Naive thymus-derived CD8-positive, alpha-beta T cell (primary cell): Measurements from ENCODE around the gene NDST4. TPM values are rescaled to one million over a fixed set of nuclear protein-coding genes. Genes with fewer than 3 reads are reported as not detected.
"Not testable (repeated sequence)": the region's sequence is repeated elsewhere in the genome, so short reads cannot be mapped to it uniquely, and the experiment has no call there.

Experiments used
- ATAC-seq, 2 donors: fragments of 150-1000 bp; cut with Tn5 transposase in 1 of 2; sonication (Bioruptor Pico), chemical (Tn5 transposase) in 1 of 2; 1 replicate in 1 of 2; 2 replicates in 1 of 2; pipeline ENCODE4 v1.10.0; 2021; ENCODE audit warnings: mild to moderate bottlenecking in 2 of 2, moderate library complexity in 2 of 2
- POLR2A ChIA-PET: fragments of 350-600 bp; sonication (Branson Sonifier 250); formaldehyde crosslinking; loops from one replicate; lab custom pipeline; 2021; ENCODE audit warnings: antibody characterized with exemption; lab: Charles Lee
- DNase-seq, 10 donors: peaks; one replicate each; pipeline versions ENCODE4 v3.0.0 to v3.0.0-alpha.2; 2020 to 2022
- H3K27ac Mint-ChIP-seq, 10 donors: one replicate each; pipeline ENCODE4 v1.8.0; 2020 to 2022; ENCODE audit warnings: mild to moderate bottlenecking in 10 of 10, mixed read lengths in 10 of 10, moderate library complexity in 4 of 10, inconsistent platforms in 1 of 10
- H3K27me3 Mint-ChIP-seq, 5 donors: one replicate each; pipeline ENCODE4 v1.8.0; 2021 to 2022; ENCODE audit warnings: mixed read lengths in 5 of 5
- H3K36me3 Mint-ChIP-seq, 3 donors: one replicate each; pipeline ENCODE4 v1.8.0; 2020 to 2022; ENCODE audit warnings: mixed read lengths in 3 of 3, mild to moderate bottlenecking in 2 of 3, inconsistent platforms in 1 of 3
- H3K4me1 Mint-ChIP-seq, 4 donors: one replicate each; pipeline ENCODE4 v1.8.0; 2021 to 2022; ENCODE audit warnings: mixed read lengths in 4 of 4
- H3K4me3 Mint-ChIP-seq, 10 donors: one replicate each; pipeline ENCODE4 v1.8.0; 2020 to 2022; ENCODE audit warnings: mild to moderate bottlenecking in 10 of 10, mixed read lengths in 10 of 10, moderate library complexity in 6 of 10, inconsistent platforms in 1 of 10
- H3K9me3 Mint-ChIP-seq, 9 donors: one replicate each; pipeline ENCODE4 v1.8.0; 2020 to 2022; ENCODE audit warnings: mixed read lengths in 9 of 9, mild to moderate bottlenecking in 3 of 9, inconsistent platforms in 1 of 9, moderate library complexity in 1 of 9
- polyA plus RNA-seq, 3 donors: library from polyadenylated mRNA; unstranded; fragments of 300-500 nt; fragmentation: Illumina TruSeq; gene quantifications; one replicate each; pipeline ENCODE4 v1.2.3, GENCODE V29; 2021
- total RNA-seq, 8 experiments: library from RNA in 2 of 8; stranded (reverse) in 2 of 8; gene quantifications; one replicate each; pipeline ENCODE4 v1.2.3 and lab custom pipeline; 2021 to 2026

The NDST4 gene
- total and polyA plus RNA-seq, 5 experiments from 2014 or later = not detected

DNA sequence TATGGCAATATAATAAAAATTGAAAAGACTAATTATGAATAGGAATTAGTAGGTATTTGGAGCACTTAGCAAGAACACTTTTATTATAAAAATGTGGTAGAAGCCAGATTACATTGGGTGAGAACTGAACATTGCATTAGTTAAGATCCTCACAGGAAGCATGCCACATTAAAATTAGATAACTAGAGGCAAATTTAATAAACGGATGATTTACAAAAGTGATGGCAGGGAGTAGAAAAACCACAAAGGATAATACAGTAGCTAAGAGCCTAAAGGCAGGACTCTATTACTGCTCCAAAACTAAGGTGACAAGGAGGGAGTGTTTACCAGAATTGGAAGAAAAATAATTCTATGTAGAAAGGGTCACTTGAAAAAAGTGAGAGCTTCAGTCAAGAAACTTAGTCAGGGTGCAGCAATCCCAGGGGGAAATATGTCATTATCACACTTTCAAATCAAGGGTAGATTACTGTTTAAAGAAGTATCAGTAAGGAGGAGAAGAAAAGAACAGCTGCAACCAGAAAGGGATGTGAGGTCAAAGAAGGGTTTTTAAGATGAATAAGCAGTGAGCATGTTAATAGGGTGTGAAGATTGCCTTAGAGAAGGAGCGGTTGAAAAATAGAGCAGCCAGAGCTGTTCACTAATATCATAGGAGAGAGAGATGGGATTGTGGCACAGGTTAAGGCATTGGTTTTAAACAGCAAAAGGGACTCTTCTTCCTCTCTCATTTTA, 84.6 kb downstream of the NDST4 start:
- no peak overlapping the region for H3K4me3 Mint-ChIP-seq
- ATAC-seq (no peak), DNase-seq (no peak)
- H3K27me3 Mint-ChIP-seq = no peaks in the 10 kb centered on the region
- H3K9me3 Mint-ChIP-seq = peaks cover 0 to 8% (median 0%) of the 10 kb centered on the region in 9 donors
- POLR2A ChIA-PET = no interaction called here
- no peak overlapping the region for H3K27ac Mint-ChIP-seq
- H3K4me1 Mint-ChIP-seq = no peaks in the 10 kb centered on the region
- H3K36me3 Mint-ChIP-seq = no peaks in the 10 kb centered on the region

DNA sequence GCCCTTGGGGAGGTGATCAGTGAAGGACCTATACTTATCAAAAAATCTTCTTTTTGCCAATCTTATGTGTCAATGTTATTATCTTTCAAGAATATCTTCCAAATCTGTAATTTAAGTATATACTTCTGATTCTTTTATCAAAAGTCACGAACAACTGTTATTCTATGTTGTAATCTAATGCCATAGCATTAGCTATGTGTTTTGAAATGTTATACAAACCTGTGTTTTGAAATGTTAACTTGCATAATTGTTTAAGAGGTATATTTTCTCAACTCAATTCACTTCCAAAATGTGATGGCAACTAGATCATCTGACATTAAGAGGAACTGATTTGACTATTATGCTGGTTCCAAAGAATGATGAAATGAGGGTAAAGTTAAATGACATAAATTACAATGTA, 113.5 kb downstream of the NDST4 start:
- peaks cover 0 to 3% (median 0%) of the 10 kb centered on the region in 9 donors for H3K9me3 Mint-ChIP-seq
- no peaks in the 10 kb centered on the region for H3K4me1 Mint-ChIP-seq
- DNase-seq (no peak), ATAC-seq (no peak)
- H3K36me3 Mint-ChIP-seq = no peaks in the 10 kb centered on the region
- H3K27me3 Mint-ChIP-seq = no peaks in the 10 kb centered on the region
- H3K27ac Mint-ChIP-seq = no peak overlapping the region
- no peak overlapping the region for H3K4me3 Mint-ChIP-seq
- POLR2A ChIA-PET = no interaction called here

DNA sequence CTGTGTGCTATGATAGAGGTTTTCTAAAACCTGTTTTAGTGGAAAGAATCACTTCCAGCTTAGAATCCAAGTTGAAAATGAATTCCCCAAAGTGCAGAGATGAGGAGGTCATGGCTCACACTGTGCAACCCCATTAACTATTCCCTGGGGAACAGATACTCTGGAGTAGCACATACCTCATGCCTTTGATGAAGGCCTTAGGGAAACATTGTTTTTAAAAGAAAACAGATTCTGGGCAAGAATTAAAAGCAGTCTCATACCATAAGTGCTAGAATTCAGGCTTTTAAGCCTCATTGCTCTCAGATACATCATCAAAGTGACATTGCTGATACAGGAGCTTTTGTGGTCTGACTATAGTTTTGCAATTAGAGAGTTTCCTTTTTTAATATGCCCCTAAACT, 115.1 kb downstream of the NDST4 start:
- POLR2A ChIA-PET = no interaction called here
- Mint-ChIP-seq H3K4me1 (no peaks in the 10 kb centered on the region), H3K27me3 (no peaks in the 10 kb centered on the region), H3K36me3 (no peaks in the 10 kb centered on the region), H3K27ac (no peak overlapping the region), H3K4me3 (no peak overlapping the region), H3K9me3 (peaks cover 0 to 3% (median 0%) of the 10 kb centered on the region in 9 donors)
- DNase-seq (no peak), ATAC-seq (no peak)

DNA sequence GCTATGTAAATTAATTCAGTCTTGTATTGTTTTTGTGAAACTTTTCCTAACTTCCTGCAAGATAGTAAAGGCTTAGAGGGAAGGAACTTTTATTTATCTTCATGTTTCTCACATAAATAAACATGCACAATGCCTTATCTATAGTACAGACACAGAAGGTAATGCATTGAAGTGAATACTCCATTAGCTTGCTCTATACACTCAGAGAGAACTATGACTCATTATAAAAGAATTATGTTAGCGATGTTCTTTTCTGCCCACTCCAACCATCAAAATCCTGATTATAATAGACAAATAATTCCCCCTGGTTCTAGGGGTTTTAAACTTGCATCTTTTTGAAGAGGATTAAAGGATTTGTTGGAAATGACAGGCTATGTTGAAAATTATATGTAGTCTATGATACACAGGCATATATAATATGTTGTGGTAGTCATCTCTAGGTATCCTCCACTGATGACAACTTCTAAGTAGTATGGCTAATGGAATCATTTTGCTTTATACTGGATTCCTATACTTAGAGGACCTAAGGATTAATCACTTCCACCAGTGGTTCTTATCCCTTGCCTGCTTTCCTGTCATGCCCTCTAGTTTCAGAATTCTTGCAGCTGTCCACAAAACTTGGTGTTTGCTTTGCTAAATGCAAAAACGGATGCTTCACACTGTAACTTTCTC, 115.7 kb downstream of the NDST4 start:
- Mint-ChIP-seq H3K27me3 (no peaks in the 10 kb centered on the region), H3K4me3 (no peak overlapping the region), H3K4me1 (no peaks in the 10 kb centered on the region), H3K36me3 (no peaks in the 10 kb centered on the region), H3K27ac (no peak overlapping the region), H3K9me3 (no peaks in the 10 kb centered on the region)
- POLR2A ChIA-PET = no interaction called here
- ATAC-seq (no peak), DNase-seq (no peak)

DNA sequence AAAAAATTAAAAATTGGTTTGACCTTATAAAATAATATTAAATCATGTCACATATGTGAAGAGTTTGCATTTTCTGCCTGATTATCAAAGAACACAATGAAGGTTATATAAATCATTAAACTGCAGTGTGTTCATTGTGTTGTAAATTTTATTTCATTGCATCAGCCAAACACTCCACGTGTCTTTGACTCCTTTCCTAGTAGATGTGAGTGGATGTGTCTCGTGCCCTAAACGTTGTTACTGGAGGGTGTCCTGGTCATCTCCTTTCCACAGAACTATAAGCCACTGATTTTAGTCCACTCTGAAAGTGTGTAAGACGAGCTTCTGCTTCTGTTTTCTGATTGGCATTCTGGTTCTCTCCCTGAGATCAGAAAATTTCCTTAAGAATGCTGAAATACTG, 127.3 kb downstream of the NDST4 start:
- Mint-ChIP-seq H3K4me1 (no peaks in the 10 kb centered on the region), H3K27me3 (no peaks in the 10 kb centered on the region), H3K27ac (no peak overlapping the region), H3K9me3 (peaks cover 0 to 13% (median 0%) of the 10 kb centered on the region in 9 donors), H3K4me3 (no peak overlapping the region), H3K36me3 (no peaks in the 10 kb centered on the region)
- POLR2A ChIA-PET = no interaction called here
- DNase-seq (no peak), ATAC-seq (no peak)

DNA sequence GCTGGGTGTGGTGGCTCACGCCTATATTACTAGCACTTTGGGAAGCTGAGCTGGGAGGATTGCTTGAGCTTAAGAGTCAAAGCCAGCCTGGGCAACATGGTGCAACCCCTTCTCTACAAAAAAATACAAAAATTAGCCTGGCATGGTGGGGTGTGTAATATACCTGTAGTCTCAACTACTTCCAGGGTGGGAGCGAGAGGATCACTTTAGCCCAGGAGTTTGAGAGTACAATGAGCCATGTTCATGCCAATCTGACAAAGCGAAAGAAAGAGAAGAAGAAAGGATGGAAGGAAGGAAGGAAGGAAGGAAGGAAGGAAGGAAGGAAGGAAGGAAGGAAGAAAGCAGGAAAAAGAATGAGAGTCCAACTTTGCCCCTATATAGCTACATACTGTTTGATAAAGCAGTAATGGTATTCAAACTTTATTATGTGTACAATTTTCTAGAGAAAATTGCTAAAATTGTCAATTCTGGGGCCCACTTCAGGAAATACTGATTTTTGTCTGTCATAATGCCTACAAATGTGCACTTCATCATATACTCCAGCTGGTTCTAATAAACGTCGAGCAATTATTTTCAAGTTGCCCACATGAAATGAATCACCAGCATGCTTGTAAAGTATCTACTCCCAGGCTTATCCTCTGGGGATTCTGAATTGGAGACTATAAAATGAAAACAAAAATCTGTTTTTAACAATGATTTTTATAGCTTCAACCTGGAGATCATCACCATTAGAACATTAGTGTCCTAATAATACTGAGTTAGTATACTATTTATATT, 132.3 kb downstream of the NDST4 start:
- peaks cover 0 to 17% (median 1%) of the 10 kb centered on the region in 9 donors for H3K9me3 Mint-ChIP-seq
- POLR2A ChIA-PET = no interaction called here

DNA sequence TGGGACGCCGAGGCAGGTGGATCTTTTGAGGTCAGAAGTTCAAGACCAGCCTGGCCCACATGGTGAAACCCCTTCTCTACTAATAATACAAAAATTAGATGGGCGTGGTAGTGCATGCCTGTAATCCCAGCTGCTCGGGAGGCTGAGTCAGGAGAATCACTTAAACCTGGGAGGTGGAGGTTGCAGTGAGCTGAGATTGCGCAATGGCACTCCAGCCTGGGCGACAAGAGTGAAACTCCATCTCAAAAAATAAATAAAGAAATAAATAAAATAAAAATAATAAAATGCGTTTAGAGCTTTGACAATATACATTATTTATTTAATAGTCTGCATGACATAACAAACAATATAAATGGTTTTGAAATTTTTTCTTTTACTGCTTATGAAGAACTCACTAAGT, 133.0 kb downstream of the NDST4 start:
- H3K27me3 Mint-ChIP-seq, DNase-seq, ATAC-seq, H3K27ac Mint-ChIP-seq, H3K36me3 Mint-ChIP-seq, H3K4me3 Mint-ChIP-seq, H3K4me1 Mint-ChIP-seq, POLR2A ChIA-PET: not testable (repeated sequence)
- peaks cover 0 to 17% (median 1%) of the 10 kb centered on the region in 9 donors for H3K9me3 Mint-ChIP-seq

More for the DNA sequence above, 132.3 kb downstream of the NDST4 start:
- Mint-ChIP-seq H3K4me1 (no peaks in the 10 kb centered on the region), H3K36me3 (no peaks in the 10 kb centered on the region), H3K27ac (no peak overlapping the region), H3K27me3 (no peaks in the 10 kb centered on the region), H3K4me3 (no peak overlapping the region)
- DNase-seq (no peak), ATAC-seq (no peak)

DNA sequence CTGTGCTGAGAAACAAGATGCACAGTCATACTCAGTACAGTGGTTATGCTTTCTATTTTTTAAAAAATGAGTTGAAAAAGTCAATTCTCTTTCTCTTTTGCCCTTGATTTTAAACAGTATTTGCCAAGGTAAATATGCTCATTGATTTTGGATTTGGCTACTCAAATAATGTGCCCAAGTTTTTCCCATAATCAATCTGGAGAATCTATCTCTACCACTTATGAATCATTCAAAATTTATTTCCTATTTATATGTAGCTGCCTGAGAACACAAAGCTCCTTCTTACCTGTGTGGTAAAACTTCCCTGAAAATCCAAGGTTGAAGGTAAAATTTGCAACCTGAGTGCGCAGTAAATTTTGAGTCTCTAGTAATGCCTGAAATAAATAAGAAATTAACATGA, 136.5 kb downstream of the NDST4 start:
- DNase-seq (no peak), ATAC-seq (no peak)
- Mint-ChIP-seq H3K9me3 (peaks cover 0 to 4% (median 0%) of the 10 kb centered on the region in 9 donors), H3K27me3 (no peaks in the 10 kb centered on the region), H3K27ac (no peak overlapping the region), H3K4me1 (no peaks in the 10 kb centered on the region), H3K4me3 (no peak overlapping the region), H3K36me3 (no peaks in the 10 kb centered on the region)
- POLR2A ChIA-PET = no interaction called here

DNA sequence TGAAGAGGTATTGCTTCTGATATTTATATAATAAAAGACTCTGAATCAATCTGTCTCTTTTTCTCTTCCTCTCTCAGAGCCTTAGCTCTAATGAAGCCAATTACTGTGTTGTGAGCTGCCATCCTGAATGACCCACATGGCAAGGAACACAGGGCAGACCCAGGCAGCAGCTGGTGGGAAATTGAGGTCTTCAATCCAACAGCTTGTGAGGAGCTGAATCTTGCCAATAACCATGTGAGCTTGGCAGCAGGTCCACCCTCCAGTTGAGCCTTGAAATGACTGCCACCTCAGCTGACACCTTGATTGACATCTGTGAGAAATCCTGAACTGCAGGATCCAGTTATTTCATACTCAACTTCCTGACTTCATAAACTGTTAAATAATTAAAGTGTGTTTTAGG, 149.4 kb downstream of the NDST4 start:
- ATAC-seq (no peak), DNase-seq (no peak)
- H3K4me3 Mint-ChIP-seq = no peak overlapping the region
- H3K27me3 Mint-ChIP-seq = no peaks in the 10 kb centered on the region
- POLR2A ChIA-PET = no interaction called here
- H3K36me3 Mint-ChIP-seq = no peaks in the 10 kb centered on the region
- H3K27ac Mint-ChIP-seq = no peak overlapping the region
- peaks cover 0 to 12% (median 3%) of the 10 kb centered on the region in 9 donors for H3K9me3 Mint-ChIP-seq
- H3K4me1 Mint-ChIP-seq = no peaks in the 10 kb centered on the region

DNA sequence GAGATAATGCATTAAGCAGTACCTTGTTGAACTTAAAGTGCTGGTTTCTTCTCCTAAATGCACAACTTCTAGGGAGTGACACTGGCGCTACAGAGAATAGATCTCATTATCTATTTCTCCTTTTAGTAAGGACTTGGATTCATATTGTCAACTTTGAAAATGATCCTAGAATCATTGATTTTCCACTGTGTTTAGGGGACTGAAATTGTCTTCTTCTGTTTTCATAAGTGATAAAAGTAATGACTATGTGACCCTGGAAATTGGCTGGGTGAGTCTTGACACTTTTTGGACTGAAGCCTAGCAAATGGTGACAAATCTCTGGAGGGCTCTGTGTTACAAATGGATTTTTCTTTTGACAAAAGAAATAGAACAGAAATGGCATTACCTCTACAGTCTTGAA, 167.8 kb downstream of the NDST4 start:
- no peaks in the 10 kb centered on the region for H3K27me3 Mint-ChIP-seq
- H3K4me3 Mint-ChIP-seq = no peak overlapping the region
- H3K36me3 Mint-ChIP-seq = no peaks in the 10 kb centered on the region
- DNase-seq (no peak), ATAC-seq (no peak)
- no peaks in the 10 kb centered on the region for H3K4me1 Mint-ChIP-seq
- H3K9me3 Mint-ChIP-seq = peaks cover 0 to 15% (median 0%) of the 10 kb centered on the region in 9 donors
- POLR2A ChIA-PET = no interaction called here
- H3K27ac Mint-ChIP-seq = no peak overlapping the region

DNA sequence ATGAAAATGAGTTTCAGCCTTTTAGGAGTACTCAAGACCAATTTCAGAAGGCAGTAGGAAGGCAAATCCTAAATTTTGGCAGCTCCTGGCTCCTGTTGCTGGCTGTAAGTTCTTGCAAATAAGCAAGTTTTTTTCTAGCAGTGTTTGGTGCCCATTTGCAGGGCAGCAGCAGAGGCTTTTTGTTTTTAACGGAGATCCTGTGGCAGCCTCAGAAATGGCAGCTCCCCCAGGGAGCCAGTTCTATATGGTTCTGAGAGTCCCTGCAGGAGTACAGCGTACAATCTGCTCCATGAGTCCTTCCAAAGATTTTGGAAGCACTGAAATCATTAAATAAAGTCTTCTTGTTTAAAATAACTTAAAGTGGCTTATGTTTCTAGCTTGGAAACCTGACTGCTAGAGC, 171.9 kb downstream of the NDST4 start:
- Mint-ChIP-seq H3K27me3 (no peaks in the 10 kb centered on the region), H3K36me3 (no peaks in the 10 kb centered on the region), H3K4me1 (no peaks in the 10 kb centered on the region), H3K4me3 (no peak overlapping the region), H3K9me3 (peaks cover 0 to 12% (median 0%) of the 10 kb centered on the region in 9 donors), H3K27ac (no peak overlapping the region)
- ATAC-seq (no peak), DNase-seq (no peak)
- POLR2A ChIA-PET = no interaction called here

DNA sequence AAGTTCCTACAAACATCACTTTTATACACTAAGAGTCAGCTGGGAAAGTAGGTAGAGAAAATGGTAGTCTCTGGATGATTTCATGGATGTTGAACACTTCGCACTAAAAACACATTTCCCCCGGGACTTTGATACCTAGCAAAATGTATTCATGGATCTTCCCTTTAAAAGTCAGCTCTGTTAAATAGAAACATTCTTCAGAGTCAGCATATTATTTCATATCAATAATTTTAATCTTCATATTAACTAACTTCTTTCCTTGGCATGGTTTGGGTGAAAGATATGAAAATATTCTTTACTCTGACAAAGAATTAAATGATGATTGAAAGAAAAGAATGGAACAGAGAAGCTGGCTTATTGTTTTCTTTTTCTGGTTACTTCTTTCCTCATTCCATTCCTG, 185.5 kb downstream of the NDST4 start:
- Mint-ChIP-seq H3K9me3 (peaks cover 0 to 14% (median 1%) of the 10 kb centered on the region in 9 donors), H3K36me3 (no peaks in the 10 kb centered on the region), H3K27me3 (no peaks in the 10 kb centered on the region), H3K4me3 (no peak overlapping the region), H3K27ac (no peak overlapping the region), H3K4me1 (no peaks in the 10 kb centered on the region)
- DNase-seq (no peak), ATAC-seq (no peak)
- POLR2A ChIA-PET = no interaction called here

DNA sequence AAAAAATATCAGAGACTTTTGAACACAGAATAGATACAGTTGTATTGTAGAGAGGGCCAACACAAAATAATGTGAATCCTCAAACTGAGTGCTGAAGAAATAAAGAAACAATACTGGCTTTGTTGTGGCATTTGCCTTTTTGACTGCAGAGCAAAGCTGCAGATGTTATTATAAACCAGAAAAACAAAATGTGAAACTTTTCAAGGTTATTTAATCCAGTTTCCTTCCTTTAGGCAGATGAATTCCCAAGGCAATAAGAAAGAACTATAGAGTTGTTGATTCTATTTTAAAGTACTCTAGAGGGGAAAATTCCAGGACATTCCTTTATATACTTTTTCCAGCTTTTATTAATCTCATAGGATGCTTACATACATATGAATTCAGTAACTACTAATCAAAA, 186.8 kb downstream of the NDST4 start:
- H3K9me3 Mint-ChIP-seq = peaks cover 0 to 14% (median 2%) of the 10 kb centered on the region in 9 donors
- no peaks in the 10 kb centered on the region for H3K36me3 Mint-ChIP-seq

More for the DNA sequence above, 186.8 kb downstream of the NDST4 start:
- H3K27ac Mint-ChIP-seq = no peak overlapping the region
- no peaks in the 10 kb centered on the region for H3K27me3 Mint-ChIP-seq
- DNase-seq (no peak), ATAC-seq (no peak)
- no peak overlapping the region for H3K4me3 Mint-ChIP-seq
- POLR2A ChIA-PET = no interaction called here
- no peaks in the 10 kb centered on the region for H3K4me1 Mint-ChIP-seq
